Right atrium auricular region (tissue), 2 donors: Measurements from ENCODE around the gene LRG1. TPM values are rescaled to one million over a fixed set of nuclear protein-coding genes. Genes with fewer than 3 reads are reported as not detected.

ENCODE experiments used
- DNase-seq: peaks from one replicate; pipeline ENCODE4 v3.0.0-alpha.2; 2019; ENCODE audit warnings: low spot score
- H3K27ac ChIP-seq, 2 donors: fragments of 200-600 bp; sonication (generic); 1 replicate in 1 of 2; 2 replicates in 1 of 2; pipeline ENCODE4 v1.5.1; 2016 to 2019
- H3K27me3 ChIP-seq, 2 donors: fragments of 200-600 bp; sonication (generic); one replicate each; pipeline versions ENCODE4 v1.5.1 to v1.6.0; 2017 to 2019
- H3K36me3 ChIP-seq: fragments of 200-600 bp; sonication (generic); one replicate; pipeline ENCODE4 v1.5.1; 2016
- H3K4me1 ChIP-seq, 2 donors: fragments of 200-600 bp; sonication (generic); one replicate each; pipeline versions ENCODE4 v1.5.1 to v1.6.0; 2017 to 2019
- H3K4me3 ChIP-seq, 2 donors: fragments of 200-600 bp; sonication (generic); 1 replicate in 1 of 2; 2 replicates in 1 of 2; pipeline ENCODE4 v1.5.1; 2017 to 2019; ENCODE audit warnings: mild to moderate bottlenecking in 1 of 2, moderate library complexity in 1 of 2
- H3K9me3 ChIP-seq, 2 donors: fragments of 200-600 bp; sonication (generic); one replicate each; pipeline ENCODE4 v1.5.1; 2019
- total RNA-seq, 2 donors: library from RNA; depleted of rRNA; stranded (reverse); fragments of >200 nt; gene quantifications; one replicate each; pipeline ENCODE4 v1.1.0, GENCODE V29; 2016
- TF ChIP-seq, protein P1 (sequence below), 2 donors: fragments of 200-600 bp; sonication (generic); IDR thresholded peaks; one replicate each; pipeline ENCODE4 v1.5.1; 2019; ENCODE audit warnings: antibody characterized with exemption in 2 of 2

Gene LRG1
- total RNA-seq, 2 donors from 2014 or later: 0.67 TPM; not detected in 1

DNA sequence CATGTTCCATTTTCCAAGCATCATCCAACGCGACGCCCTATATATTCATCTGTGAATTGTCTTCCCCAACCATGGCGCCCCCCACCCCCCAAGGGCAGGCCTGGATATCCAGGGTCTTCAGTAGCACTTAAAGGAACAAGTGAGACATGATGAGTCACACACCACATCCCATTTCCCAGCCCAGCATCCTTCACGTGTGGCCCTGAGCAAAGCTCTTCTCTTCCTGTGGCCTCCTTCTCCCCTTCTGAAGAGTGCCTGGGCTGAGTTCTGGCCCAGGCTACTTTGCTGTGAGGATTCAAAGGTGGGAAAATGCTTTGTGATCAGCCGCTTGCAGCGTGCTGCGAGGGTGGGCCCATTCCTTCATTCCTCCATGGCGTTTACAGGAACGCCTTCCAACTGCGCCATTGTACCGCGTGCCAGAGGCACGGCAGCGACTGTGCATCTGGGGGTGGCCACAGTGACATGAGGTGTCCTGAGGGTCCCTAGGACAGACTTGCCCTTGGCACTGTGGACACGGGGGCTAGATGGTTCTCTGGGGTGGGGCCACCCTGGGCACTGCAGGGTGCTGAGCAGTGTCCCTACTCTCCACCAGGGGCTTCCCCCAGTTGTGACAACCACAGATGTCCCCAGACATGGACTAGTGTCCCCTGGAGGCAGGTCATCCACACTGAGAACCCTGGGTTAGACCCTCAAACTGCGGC is 33.2 kb downstream of the LRG1 start:
- H3K4me3 ChIP-seq: no peak overlapping the region
- no peak for DNase-seq
- H3K4me1 ChIP-seq: peaks cover 0 to 9% of the 10 kb centered on the region in 2 donors
- TF ChIP-seq, protein P1, sequence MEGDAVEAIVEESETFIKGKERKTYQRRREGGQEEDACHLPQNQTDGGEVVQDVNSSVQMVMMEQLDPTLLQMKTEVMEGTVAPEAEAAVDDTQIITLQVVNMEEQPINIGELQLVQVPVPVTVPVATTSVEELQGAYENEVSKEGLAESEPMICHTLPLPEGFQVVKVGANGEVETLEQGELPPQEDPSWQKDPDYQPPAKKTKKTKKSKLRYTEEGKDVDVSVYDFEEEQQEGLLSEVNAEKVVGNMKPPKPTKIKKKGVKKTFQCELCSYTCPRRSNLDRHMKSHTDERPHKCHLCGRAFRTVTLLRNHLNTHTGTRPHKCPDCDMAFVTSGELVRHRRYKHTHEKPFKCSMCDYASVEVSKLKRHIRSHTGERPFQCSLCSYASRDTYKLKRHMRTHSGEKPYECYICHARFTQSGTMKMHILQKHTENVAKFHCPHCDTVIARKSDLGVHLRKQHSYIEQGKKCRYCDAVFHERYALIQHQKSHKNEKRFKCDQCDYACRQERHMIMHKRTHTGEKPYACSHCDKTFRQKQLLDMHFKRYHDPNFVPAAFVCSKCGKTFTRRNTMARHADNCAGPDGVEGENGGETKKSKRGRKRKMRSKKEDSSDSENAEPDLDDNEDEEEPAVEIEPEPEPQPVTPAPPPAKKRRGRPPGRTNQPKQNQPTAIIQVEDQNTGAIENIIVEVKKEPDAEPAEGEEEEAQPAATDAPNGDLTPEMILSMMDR (IDR thresholded peaks at IDR 0.05): no peak
- no peaks in the 10 kb centered on the region for H3K9me3 ChIP-seq
- peaks cover 70% of the 10 kb centered on the region for H3K36me3 ChIP-seq
- no peak overlapping the region for H3K27ac ChIP-seq
- H3K27me3 ChIP-seq: no peaks in the 10 kb centered on the region

DNA sequence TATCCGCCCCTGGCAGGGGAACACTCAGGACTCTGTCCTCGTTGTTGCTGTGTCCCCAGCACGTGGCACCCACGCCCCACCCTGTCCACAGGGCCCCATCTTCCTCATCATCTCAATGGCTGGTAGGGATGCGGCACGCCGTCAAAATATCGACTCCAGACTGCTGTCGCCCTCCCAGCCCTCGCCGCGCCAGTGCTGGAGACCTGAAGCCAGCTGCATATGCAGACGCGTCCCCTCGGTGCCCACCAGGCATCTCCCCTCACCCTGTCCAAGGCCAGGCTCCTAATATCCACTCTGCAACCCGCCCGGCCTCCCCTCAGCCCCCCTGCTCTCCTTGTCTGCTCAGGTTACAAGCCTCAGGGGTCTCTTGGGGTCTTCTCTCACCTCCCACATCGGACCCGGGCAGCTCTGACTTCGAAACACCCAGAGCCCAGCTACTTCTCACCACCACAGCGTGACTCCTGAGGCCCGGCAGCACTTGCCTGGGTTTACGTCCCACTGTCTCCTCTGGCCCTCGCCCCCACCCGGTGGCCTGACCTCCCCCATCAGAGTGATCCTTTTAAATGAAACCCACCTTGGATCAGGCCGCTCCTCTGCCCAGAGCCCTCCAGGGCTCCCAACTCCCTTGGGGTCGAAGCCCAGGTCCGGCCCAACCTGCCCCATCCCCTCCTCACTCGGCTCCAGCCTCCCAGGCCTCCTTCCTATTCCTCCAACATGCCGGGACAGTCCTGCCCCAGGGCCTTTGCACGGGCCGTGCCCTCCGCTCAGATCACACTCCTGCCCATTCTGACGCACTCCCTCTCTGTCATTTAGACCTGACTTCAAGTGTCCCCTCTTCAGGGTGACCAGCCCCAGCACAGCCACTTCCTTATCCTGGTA is 34.0 kb downstream of the LRG1 start:
- Histone ChIP-seq H3K9me3 (no peaks in the 10 kb centered on the region), H3K4me1 (peaks cover 0 to 9% of the 10 kb centered on the region in 2 donors), H3K4me3 (no peak overlapping the region), H3K27me3 (no peaks in the 10 kb centered on the region), H3K27ac (no peak overlapping the region), H3K36me3 (peaks cover 78% of the 10 kb centered on the region)
- no peak for DNase-seq
- TF ChIP-seq, protein P1 (IDR thresholded peaks at IDR 0.05): no peak

DNA sequence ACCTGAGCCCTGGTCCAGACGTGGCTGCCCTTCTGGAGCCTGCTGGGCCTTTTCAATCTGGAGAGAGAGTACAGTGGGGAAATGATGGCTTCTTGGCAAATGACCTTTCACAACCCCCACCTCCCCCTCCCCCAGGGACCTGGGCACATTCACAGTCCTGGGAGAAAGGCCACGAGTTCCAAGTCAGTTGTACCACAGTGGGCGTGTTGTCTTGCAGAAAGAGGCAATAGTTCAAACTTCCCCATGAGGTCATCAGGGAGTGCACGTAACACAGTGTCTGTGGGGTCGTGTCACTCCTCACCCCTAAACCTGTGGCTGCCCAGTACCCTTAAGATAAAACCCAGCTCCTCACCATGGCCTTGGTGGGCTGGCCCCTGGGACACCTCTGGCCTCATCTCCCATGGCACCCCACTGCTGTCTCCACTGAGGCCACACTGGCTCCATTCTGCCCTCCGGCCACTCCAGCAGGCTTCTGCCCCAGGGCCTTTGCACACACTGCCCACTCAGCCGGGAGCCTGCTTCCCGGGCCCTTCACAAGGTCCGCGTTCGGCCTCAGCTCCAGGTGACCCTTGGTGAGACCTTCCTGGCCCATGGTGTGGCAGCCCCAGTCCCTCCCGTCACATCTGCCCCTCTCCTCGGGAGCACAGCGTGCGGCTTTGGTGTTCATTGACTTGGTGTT is 34.8 kb downstream of the LRG1 start:
- no peak overlapping the region for H3K4me3 ChIP-seq
- H3K27me3 ChIP-seq: no peaks in the 10 kb centered on the region
- TF ChIP-seq, protein P1 (IDR thresholded peaks at IDR 0.05): no peak
- peaks cover 82% of the 10 kb centered on the region for H3K36me3 ChIP-seq
- no peak for DNase-seq
- no peaks in the 10 kb centered on the region for H3K9me3 ChIP-seq
- H3K27ac ChIP-seq: no peak overlapping the region
- peaks cover 0 to 9% of the 10 kb centered on the region in 2 donors for H3K4me1 ChIP-seq

DNA sequence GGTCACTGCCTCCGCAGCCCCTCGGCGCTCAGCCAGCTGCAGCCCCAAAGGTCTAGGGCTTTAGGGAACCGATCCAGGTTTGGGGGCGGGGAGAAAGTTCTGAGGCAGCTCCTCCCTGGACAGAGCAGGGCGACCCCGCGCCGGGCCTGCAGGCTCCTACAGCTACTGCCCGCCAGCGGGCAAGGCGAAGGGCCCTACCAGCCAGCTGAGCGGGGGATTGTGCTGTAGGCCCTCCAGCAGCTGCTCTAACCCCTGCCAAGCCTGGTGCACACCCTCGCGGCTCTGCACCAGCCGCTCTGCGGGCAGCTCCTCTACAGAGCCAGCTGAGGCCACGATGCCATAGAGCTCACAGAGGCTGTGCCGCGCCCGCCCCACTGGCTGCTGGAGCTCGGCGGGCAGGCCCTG is 35.5 kb downstream of the LRG1 start:
- H3K27ac ChIP-seq: no peak overlapping the region
- TF ChIP-seq, protein P1 (IDR thresholded peaks at IDR 0.05): no peak
- H3K27me3 ChIP-seq: no peaks in the 10 kb centered on the region
- peaks cover 0 to 9% of the 10 kb centered on the region in 2 donors for H3K4me1 ChIP-seq
- H3K36me3 ChIP-seq: peaks cover 90% of the 10 kb centered on the region
- H3K4me3 ChIP-seq: no peak overlapping the region
- DNase-seq: no peak
- no peaks in the 10 kb centered on the region for H3K9me3 ChIP-seq

DNA sequence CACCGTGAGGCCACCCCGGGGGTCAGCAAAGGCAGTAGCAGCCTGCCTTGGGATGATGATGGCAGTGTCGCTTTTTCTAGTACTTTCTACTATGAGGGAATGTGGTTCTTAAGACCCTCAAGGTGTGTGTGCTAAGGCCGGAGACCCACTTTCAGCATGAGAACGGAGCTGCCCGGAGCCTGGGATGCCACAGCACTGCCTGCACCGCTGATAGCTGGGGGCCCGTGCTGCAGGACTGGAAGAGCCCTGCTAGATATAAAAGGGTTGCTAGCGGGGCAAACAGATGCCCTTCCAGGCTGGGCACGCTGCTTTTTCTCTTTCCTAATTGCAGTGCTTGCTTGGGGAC is 36.0 kb downstream of the LRG1 start:
- Histone ChIP-seq H3K9me3 (no peaks in the 10 kb centered on the region), H3K36me3 (peaks cover 94% of the 10 kb centered on the region), H3K27ac (no peak overlapping the region), H3K4me3 (no peak overlapping the region), H3K4me1 (peaks cover 0 to 9% of the 10 kb centered on the region in 2 donors), H3K27me3 (no peaks in the 10 kb centered on the region)
- TF ChIP-seq, protein P1 (IDR thresholded peaks at IDR 0.05): no peak
- DNase-seq: no peak
